Measurements from ENCODE around the gene TDRD12.
"Not testable (repeated sequence)": the region's sequence is repeated elsewhere in the genome, so short reads cannot be mapped to it uniquely, and the experiment has no call there.

The TDRD12 gene

DNA sequence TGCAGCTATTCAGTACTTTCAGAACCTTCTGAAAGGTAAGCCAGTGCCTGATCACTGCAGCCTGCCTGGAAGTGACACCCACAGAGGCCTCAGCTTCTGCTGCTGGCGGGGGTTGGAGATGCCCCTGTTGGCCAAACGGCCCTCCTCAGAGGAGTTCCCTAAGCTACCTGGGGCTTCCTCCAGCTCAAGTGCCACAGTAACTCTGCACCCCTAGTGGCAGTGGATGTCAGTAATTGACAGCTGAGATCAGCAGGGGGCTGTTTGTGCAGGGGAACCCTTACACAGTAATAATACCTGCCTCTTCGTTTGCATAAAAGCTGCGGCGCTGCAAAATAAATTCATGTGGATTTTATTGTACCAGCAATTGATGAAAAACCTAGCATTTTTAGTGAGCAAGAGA lies 28.9 kb downstream of the TDRD12 start:
- DNase-seq = no peak

DNA sequence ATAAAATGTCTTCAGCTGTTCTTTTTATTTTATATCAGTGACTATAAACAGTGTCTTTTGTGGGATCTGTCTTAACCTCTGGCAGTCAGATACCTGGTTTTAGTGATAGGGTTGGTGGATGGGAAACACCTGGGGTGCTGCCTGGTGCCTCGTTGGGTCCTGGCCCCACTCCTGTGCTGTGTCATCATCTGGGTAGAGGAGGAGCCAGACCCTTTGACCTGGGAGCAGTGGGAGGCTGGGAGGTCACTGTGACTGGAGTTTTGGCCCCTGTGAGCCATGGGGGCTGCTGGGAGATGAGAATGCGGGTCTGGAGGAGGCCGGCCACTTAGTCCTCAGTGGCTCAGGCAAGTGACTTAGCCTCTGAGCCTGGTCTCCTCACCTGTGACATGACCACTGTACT lies 29.4 kb downstream of the TDRD12 start:
- DNase-seq = no peak

- no peak for DNase-seq
Measured at GRCh38 chr19:32749361-32749760, 29.8 kb downstream of the TDRD12 start.

GRCh38 chr19:32750441-32751055 lies 31.0 kb downstream of the TDRD12 start:
- DNase-seq = no peak

- no peak for DNase-seq
Measured at GRCh38 chr19:32751066-32751465, 31.5 kb downstream of the TDRD12 start.

GRCh38 chr19:32757189-32757588 lies 37.6 kb downstream of the TDRD12 start:
- DNase-seq = no peak

DNA sequence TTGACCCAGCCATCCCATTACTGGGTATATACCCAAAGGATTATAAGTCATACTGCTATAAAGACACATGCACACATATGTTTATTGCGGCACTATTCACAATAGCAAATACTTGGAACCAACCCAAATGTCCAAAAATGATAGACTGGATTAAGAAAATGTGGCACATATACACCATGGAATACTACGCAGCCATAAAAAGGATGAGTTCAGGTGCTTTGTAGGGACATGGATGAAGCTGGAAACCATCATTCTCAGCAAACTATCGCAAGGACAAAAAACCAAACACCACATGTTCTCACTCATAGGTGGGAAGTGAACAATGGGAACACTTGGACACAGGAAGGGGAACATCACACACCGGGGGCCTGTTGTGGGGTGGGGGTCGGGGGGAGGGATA lies 45.8 kb downstream of the TDRD12 start:
- not testable (repeated sequence) for DNase-seq

- no peak for DNase-seq
Measured at GRCh38 chr19:32767951-32768679, 48.5 kb downstream of the TDRD12 start.

- DNase-seq = no peak
Measured at GRCh38 chr19:32771596-32771995, 52.0 kb downstream of the TDRD12 start.

GRCh38 chr19:32773126-32773525 lies 53.6 kb downstream of the TDRD12 start:
- no peak for DNase-seq

GRCh38 chr19:32779082-32779481 lies 59.5 kb downstream of the TDRD12 start:
- no peak for DNase-seq

DNA sequence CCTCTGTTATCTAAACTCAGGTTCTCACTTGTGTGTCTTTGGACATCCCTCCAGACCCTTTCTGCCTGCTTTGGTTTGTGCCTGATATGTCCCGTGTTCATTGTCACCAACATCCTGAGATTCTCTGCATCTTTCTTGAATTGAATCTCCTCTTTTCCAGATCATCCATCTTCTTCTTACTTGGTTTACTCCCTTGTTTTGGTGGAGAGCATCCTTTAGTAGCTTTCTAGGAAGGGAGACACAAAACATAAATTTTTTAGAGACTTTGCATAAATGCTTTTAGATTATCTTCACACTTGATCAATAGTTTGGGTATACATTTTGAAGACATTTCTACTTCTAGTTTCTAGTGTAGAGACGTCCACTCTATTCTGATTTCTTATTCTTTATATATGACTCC lies 61.7 kb downstream of the TDRD12 start:
- no peak for DNase-seq

DNA sequence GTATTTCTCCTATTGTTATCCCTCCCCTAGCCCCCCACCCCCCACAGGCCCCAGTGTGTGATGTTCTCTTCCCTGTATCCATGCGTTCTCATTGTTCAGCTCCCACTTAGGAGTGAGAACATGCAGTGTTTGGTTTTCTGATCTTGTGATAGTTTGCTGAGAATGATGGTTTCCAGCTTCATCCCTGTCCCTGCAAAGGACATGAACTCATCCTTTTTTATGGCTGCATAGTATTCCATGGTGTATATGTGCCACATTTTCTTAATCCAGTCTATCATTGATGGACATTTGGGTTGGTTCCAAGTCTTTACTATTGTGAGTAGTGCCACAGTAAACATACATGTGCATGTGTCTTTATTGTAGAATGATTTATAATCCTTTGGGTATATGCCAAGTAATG lies 62.5 kb downstream of the TDRD12 start:
- DNase-seq = not testable (repeated sequence)

- DNase-seq = not testable (repeated sequence)
Measured at GRCh38 chr19:32787161-32787813, 67.7 kb downstream of the TDRD12 start.

DNA sequence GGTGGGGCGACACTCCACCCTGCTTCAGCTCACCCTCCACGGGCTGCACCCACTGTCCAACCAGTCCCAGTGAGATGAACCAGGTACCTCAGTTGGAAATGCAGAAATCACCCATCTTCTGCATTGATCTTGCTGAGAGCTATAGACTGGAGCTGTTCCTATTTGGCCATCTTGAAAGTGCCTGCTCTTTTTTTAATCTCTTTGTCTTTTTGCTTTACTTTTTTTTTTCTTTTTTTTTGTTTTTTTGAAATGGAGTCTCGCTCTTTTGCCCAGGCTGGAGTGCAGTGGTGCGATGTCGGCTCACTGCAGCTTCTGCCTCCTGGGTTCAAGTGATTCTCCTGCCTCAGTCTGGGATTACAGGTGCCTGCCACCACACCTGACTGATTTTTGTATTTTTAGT lies 68.3 kb downstream of the TDRD12 start:
- DNase-seq = not testable (repeated sequence)

GRCh38 chr19:32789429-32789828 lies 69.9 kb downstream of the TDRD12 start:
- no peak for DNase-seq

- DNase-seq = no peak
Measured at GRCh38 chr19:32798201-32798600, 78.6 kb downstream of the TDRD12 start.

- DNase-seq = no peak
Measured at GRCh38 chr19:32800191-32800590, 80.6 kb downstream of the TDRD12 start.

GRCh38 chr19:32800754-32801153 lies 81.2 kb downstream of the TDRD12 start:
- DNase-seq = no peak

DNA sequence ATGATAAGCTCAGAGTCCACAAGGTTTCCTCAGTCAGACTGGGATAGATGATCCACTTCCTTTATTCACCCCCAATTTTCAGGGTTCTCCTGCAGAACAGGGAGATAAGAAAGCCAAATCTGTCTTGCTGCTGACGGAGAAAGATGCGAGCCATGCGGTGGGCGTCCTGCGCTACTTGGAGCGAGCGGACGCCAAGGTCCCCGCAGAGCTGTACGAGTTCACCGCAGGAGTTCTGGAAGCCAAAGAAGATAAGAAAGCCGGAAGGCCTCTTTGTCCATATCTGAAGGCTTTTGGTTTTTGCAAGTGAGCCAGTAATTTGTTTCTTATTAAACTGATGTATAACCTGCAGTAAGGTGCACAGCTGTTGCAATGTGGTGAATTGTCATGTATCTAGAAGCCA lies 83.3 kb downstream of the TDRD12 start:
- no peak for DNase-seq

- no peak for DNase-seq
Measured at GRCh38 chr19:32808236-32808635, 88.7 kb downstream of the TDRD12 start.

DNA sequence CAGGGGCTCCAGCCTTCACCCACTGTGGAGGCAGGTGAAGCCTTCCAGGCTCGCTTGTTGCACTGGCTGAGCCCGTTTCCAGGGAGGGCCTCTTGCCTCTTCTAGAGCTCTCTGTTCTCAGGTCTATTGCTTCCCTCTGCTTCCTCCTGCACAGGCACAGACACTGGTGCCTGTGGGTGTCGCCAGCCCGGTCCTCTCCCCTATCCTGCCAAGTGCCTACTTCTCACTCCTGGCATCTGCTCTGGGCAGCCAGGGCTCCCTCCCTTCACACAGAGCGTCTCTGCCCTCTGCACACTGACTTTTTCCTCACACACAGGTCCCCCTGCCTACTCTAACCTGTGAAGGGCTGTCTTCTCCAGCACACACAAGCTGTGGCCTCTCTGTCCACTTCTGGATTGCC lies 89.7 kb downstream of the TDRD12 start:
- DNase-seq = no peak

DNA sequence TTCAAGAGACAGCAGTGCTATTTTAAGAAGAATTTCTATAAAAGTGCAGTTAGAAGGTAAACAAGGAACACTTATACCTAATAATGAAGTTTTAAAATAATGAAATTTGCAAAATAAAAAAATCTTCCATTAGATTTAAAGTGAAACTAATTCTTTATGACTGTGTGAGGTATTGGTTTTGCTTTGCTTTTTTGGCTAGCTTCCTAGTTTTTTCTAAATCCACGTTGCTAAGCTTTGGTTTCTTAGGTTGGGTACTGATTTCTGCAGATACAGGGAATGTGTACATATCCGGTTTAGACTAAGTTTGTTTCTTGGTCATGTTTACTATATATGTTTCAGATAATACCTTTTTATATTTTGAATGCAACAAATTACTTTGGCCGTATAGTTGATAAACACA lies 90.2 kb downstream of the TDRD12 start:
- DNase-seq = no peak

- DNase-seq = no peak
Measured at GRCh38 chr19:32810452-32810851, 90.9 kb downstream of the TDRD12 start.
